ENCODE results near the gene SIGLEC5.

SIGLEC5 gene

GRCh38 chr19:51590441-51590840 is 39.8 kb downstream of the SIGLEC5 start:
- no peak for DNase-seq (ENCODE audit: low read depth, low spot score)

- DNase-seq (ENCODE audit: low read depth, low spot score): no peak
Observed at GRCh38 chr19:51589511-51589910, 40.7 kb downstream of the SIGLEC5 start.

GRCh38 chr19:51587264-51588191 is 42.7 kb downstream of the SIGLEC5 start:
- DNase-seq (ENCODE audit: low read depth, low spot score): no peak

GRCh38 chr19:51586799-51587198 is 43.4 kb downstream of the SIGLEC5 start:
- DNase-seq (ENCODE audit: low read depth, low spot score): no peak

- no peak for DNase-seq (ENCODE audit: low read depth, low spot score)
Observed at GRCh38 chr19:51586103-51586728, 44.0 kb downstream of the SIGLEC5 start.

GRCh38 chr19:51576850-51577249 is 53.4 kb downstream of the SIGLEC5 start:
- no peak for DNase-seq (ENCODE audit: low read depth, low spot score)

GRCh38 chr19:51573331-51573730 is 56.9 kb downstream of the SIGLEC5 start:
- no peak for DNase-seq (ENCODE audit: low read depth, low spot score)

GRCh38 chr19:51572908-51573307 is 57.3 kb downstream of the SIGLEC5 start:
- no peak for DNase-seq (ENCODE audit: low read depth, low spot score)

- no peak for DNase-seq (ENCODE audit: low read depth, low spot score)
Observed at GRCh38 chr19:51572410-51572809, 57.8 kb downstream of the SIGLEC5 start.

- DNase-seq (ENCODE audit: low read depth, low spot score): no peak
Observed at GRCh38 chr19:51571599-51571998, 58.6 kb downstream of the SIGLEC5 start.

- DNase-seq (ENCODE audit: low read depth, low spot score): peak; percentile 72
Observed at GRCh38 chr19:51570962-51571575, 59.1 kb downstream of the SIGLEC5 start, which contains the start of gene ZNF175. Gene ZNF175, plus strand, starts transcription at chr19:51571283. Its CDS starts 2,047 bp downstream, at chr19:51573330.

GRCh38 chr19:51568456-51568855 is 61.7 kb downstream of the SIGLEC5 start:
- DNase-seq (ENCODE audit: low read depth, low spot score): no peak

GRCh38 chr19:51567583-51567982 is 62.6 kb downstream of the SIGLEC5 start:
- no peak for DNase-seq (ENCODE audit: low read depth, low spot score)

GRCh38 chr19:51566489-51567100 is 63.6 kb downstream of the SIGLEC5 start:
- no peak for DNase-seq (ENCODE audit: low read depth, low spot score)

- no peak for DNase-seq (ENCODE audit: low read depth, low spot score)
Observed at GRCh38 chr19:51565583-51565982, 64.6 kb downstream of the SIGLEC5 start.

GRCh38 chr19:51564791-51565190 is 65.4 kb downstream of the SIGLEC5 start:
- DNase-seq (ENCODE audit: low read depth, low spot score): no peak

Measured in activated naive CD8-positive, alpha-beta T cell treated with anti-CD3 and anti-CD28 coated beads, Interleukin-2, amount 50 U/mL, for 16 hours (primary cell).